Measurements from ENCODE around the gene PRKG2. TPM values are rescaled to one million over a fixed set of nuclear protein-coding genes. Genes with fewer than 3 reads are reported as not detected.

Gene PRKG2
- total RNA-seq, 3 donors from 2014 or later: 1.2 to 3.5 (median 1.3) TPM

GRCh38 chr4:81062001-81062400 is 153.0 kb downstream of the PRKG2 start:
- no peaks in the 10 kb centered on the region for H3K9me3 ChIP-seq
- H3K27ac ChIP-seq: no peak overlapping the region
- no peak for DNase-seq (ENCODE audit: low spot score in 2 of 2)
- TF ChIP-seq POLR2AphosphoS5 (IDR thresholded peaks at IDR 0.05): no peak
- no peak for TF ChIP-seq CTCF (IDR thresholded peaks at IDR 0.05)
- TF ChIP-seq POLR2A (IDR thresholded peaks at IDR 0.05): no peak
- intact Hi-C loops (cut with DNase I; ENCODE audit: low total_unique reads): no loop called here
- H3K4me1 ChIP-seq: no peaks in the 10 kb centered on the region
- no peaks in the 10 kb centered on the region for H3K27me3 ChIP-seq
- H3K36me3 ChIP-seq: no peaks in the 10 kb centered on the region
- H3K4me3 ChIP-seq: no peak overlapping the region

GRCh38 chr4:81061344-81061730 is 153.7 kb downstream of the PRKG2 start:
- intact Hi-C loops (cut with DNase I; ENCODE audit: low total_unique reads): loop anchor here (2.0 kb wide), 1 partner anchor 71 kb away; no protein-coding TSS in a partner anchor

GRCh38 chr4:81060587-81061343 is 154.3 kb downstream of the PRKG2 start:
- no peaks in the 10 kb centered on the region for H3K27me3 ChIP-seq
- TF ChIP-seq CTCF (IDR thresholded peaks at IDR 0.05) (no peak), POLR2AphosphoS5 (IDR thresholded peaks at IDR 0.05) (no peak), POLR2A (IDR thresholded peaks at IDR 0.05) (no peak)
- intact Hi-C loops (cut with DNase I; ENCODE audit: low total_unique reads): loop anchor here (2.0 kb wide), 1 partner anchor 70 kb away; no protein-coding TSS in a partner anchor
- DNase-seq (ENCODE audit: low spot score in 2 of 2): no peak
- H3K4me3 ChIP-seq: no peak overlapping the region
- no peaks in the 10 kb centered on the region for H3K4me1 ChIP-seq
- H3K36me3 ChIP-seq: no peaks in the 10 kb centered on the region
- H3K27ac ChIP-seq: no peak overlapping the region
- no peaks in the 10 kb centered on the region for H3K9me3 ChIP-seq

More at GRCh38 chr4:81061344-81061730, 153.7 kb downstream of the PRKG2 start:
- no peak for DNase-seq (ENCODE audit: low spot score in 2 of 2)
- H3K36me3 ChIP-seq: no peaks in the 10 kb centered on the region
- H3K27me3 ChIP-seq: no peaks in the 10 kb centered on the region
- no peak for TF ChIP-seq POLR2AphosphoS5 (IDR thresholded peaks at IDR 0.05)
- no peak for TF ChIP-seq POLR2A (IDR thresholded peaks at IDR 0.05)
- TF ChIP-seq CTCF (IDR thresholded peaks at IDR 0.05): no peak
- H3K9me3 ChIP-seq: no peaks in the 10 kb centered on the region
- no peak overlapping the region for H3K27ac ChIP-seq
- no peak overlapping the region for H3K4me3 ChIP-seq
- no peaks in the 10 kb centered on the region for H3K4me1 ChIP-seq

- H3K9me3 ChIP-seq: no peaks in the 10 kb centered on the region
- H3K27ac ChIP-seq: no peak overlapping the region
- H3K4me1 ChIP-seq: no peaks in the 10 kb centered on the region
- no peaks in the 10 kb centered on the region for H3K36me3 ChIP-seq
- intact Hi-C loops (cut with DNase I; ENCODE audit: low total_unique reads): no loop called here
- H3K27me3 ChIP-seq: no peaks in the 10 kb centered on the region
- no peak overlapping the region for H3K4me3 ChIP-seq
- no peak for DNase-seq (ENCODE audit: low spot score in 2 of 2)
- TF ChIP-seq CTCF (IDR thresholded peaks at IDR 0.05): no peak
- no peak for TF ChIP-seq POLR2AphosphoS5 (IDR thresholded peaks at IDR 0.05)
- TF ChIP-seq POLR2A (IDR thresholded peaks at IDR 0.05): no peak
These were observed 156.4 kb downstream of the PRKG2 start for GRCh38 chr4:81058621-81059020.
